H54 (cell line): ENCODE results near the gene ITGA2.

Experiments used
- DNase-seq: peaks from one replicate; pipeline ENCODE4 v3.0.0; 2011; ENCODE audit warnings: low spot score, mixed read lengths; ENCODE audit not compliant: insufficient read length
- FAIRE-seq: peaks from 3 replicates; lab custom pipeline; 2011; peaks lifted over from hg19 to GRCh38; lab: Jason Lieb, UNC
- POLR2A ChIP-seq: IDR thresholded peaks from 2 replicates; pipeline ENCODE4 v1.6.1; 2011; ENCODE audit warnings: low read depth, mild to moderate bottlenecking, low read length

Gene ITGA2

GRCh38 chr5:53039855-53040254 lies 50.7 kb downstream of the ITGA2 start:
- DNase-seq = no peak

GRCh38 chr5:53041071-53041692 lies 52.0 kb downstream of the ITGA2 start:
- FAIRE-seq = no peak
- no peak for TF ChIP-seq POLR2A

More at GRCh38 chr5:53039855-53040254, 50.7 kb downstream of the ITGA2 start:
- FAIRE-seq = no peak
- no peak for TF ChIP-seq POLR2A

DNA sequence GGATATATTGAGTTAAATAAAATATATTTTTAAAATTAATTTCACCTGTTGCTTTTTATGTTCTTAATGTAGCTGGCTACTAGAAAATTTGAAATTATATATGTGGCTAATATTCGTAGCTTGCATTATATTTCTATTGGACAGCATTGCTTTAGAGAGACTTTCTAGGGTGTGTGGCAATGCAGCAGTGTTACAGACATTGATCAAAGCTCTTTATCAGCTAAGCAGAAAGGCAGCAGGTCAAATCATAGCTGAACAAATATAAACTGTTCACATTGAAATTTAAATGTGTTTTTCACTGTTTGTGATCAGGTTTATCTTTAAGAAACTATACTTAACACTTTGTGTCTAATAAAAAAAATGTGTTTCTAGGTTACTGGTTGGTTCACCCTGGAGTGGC lies 52.6 kb downstream of the ITGA2 start:
- TF ChIP-seq POLR2A = no peak
- FAIRE-seq = no peak
- no peak for DNase-seq

More at GRCh38 chr5:53041071-53041692, 52.0 kb downstream of the ITGA2 start:
- DNase-seq = no peak

DNA sequence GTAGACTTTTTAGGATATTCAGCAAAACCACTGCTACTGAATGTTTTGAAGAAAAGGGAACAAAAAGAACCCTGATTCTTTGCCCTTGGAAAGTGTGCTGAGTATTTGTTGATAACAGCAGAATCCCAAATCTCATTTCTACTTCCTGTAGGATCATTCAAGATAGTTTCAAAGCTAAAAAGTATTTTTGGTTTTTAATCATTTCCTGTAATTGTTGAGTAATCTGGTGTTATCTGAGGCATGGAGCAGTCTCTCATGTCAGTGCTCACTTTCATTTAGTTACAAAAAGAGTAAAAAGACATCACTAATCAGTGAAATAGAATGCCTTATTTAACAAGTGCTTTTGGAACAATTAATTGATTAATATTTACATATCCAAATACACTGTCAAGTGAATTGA lies 56.1 kb downstream of the ITGA2 start:
- FAIRE-seq (no peak), DNase-seq (no peak)
- TF ChIP-seq POLR2A = no peak

GRCh38 chr5:53048248-53048647 lies 59.1 kb downstream of the ITGA2 start:
- no peak for FAIRE-seq
- TF ChIP-seq POLR2A = no peak
- DNase-seq = no peak

DNA sequence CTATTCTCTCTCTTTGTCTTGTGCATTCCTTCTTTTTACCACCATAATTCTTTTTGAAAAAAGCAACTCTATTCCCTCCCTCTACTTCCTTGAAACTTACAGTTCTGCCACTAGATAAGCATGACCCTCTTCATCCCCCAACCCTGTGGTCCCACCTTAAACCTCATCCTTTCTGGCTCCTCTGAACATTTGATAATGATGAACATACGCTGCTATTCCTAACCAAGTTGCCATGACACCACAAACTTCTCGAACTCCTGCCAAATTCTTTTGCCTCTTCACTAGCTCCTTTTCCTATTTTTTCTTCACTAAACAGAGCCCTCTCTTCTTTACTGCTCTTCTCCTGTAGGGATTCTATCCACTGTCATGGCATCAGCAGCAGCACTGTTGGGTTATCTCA lies 63.3 kb downstream of the ITGA2 start:
- DNase-seq = no peak
- no peak for FAIRE-seq
- no peak for TF ChIP-seq POLR2A

DNA sequence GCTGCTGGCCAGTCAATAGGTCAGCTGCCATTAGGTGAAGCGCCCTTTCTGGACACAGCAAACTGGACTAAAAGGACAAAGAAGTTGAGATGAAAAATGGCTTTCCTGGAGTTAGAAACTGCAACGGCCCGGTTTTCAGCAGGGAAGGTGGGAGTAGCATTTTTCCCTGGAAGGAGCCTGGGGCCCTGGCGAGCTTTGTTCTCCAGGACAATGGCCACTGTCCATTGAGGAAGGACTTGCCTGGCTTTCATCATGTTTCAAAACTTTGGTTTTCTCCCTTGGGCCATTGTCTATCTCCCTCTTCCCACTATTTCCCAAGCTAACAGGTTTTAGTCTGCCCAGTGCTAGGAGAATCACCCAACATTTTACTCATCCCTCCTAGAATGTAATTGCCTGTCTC lies 64.2 kb downstream of the ITGA2 start:
- no peak for TF ChIP-seq POLR2A
- FAIRE-seq (no peak), DNase-seq (no peak)

DNA sequence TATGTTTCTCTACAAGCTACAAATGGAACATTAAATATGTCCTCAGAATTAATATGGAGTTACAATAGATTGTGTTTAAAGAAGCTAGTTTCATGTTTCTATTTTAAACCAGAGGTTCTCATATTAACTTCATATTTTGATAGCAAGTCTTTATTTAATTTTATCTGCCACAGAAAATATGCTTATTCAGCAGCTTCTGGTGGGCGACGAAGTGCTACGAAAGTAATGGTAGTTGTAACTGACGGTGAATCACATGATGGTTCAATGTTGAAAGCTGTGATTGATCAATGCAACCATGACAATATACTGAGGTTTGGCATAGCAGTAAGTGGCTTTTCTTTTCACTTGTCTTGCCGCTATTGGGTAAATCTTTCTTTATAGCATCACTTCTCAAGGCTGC lies 66.2 kb downstream of the ITGA2 start:
- FAIRE-seq (no peak), DNase-seq (no peak)
- no peak for TF ChIP-seq POLR2A

GRCh38 chr5:53059281-53059680 lies 70.1 kb downstream of the ITGA2 start:
- TF ChIP-seq POLR2A = no peak
- DNase-seq (no peak), FAIRE-seq (no peak)

DNA sequence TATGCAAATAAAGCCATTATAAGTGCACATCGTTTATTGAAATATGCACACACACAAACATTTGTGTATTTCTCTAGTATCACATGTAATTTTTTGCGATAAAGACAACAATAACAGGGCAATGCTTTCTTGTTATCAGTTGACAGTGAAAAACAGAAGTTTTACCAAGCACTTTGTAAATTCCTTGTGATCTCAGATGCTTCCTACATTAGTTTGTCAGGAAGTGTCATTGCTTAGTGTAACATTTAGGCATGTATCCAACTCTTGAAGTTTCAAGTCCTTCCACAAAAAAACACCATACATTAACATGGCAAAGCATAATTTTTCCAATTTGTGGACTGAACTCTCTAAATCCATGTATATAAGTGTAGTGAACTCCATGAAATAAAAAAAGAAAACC lies 74.0 kb downstream of the ITGA2 start:
- TF ChIP-seq POLR2A = no peak
- FAIRE-seq = peak; percentile 62
- DNase-seq = no peak

DNA sequence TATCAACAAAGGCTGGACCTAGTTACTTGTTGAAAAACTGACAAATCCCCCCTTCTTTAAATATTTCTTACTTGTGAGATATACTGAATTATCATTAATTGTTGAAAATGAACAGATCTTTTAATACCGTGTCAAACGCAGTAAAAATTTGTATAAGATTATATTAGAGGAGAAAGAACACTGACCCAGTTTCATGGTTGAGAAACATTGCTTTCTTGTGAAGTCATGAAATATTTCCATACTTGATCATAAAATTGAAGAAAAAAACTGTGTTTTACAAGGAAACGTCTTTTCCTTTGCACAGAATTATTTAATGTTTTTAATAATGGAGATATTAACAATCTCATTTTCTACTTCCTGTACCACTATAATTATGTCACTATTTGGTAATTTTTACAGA lies 74.6 kb downstream of the ITGA2 start:
- FAIRE-seq (no peak), DNase-seq (no peak)
- TF ChIP-seq POLR2A = no peak

- DNase-seq = no peak
- TF ChIP-seq POLR2A = no peak
- FAIRE-seq = no peak
These were observed 76.9 kb downstream of the ITGA2 start for GRCh38 chr5:53066088-53066487.

DNA sequence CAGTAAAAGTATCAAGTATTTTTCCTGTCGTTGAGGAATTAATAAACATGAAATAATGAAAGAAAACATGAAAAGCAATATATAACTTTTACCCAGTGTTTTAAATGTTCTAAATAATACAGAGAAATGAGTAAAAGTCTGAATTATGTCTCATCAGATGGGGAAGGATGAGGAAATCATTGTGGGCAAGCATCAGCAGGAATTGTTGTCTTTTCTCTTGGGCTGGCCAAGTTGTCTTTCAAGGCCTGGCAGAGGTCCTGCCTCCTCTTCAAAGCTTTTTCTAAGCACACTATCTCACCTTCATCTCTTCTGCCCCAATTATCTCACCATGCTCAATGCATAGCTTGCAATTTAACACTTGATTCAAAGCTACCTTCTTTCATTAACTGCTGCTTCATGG lies 78.5 kb downstream of the ITGA2 start:
- FAIRE-seq (no peak), DNase-seq (no peak)
- TF ChIP-seq POLR2A = no peak

- no peak for FAIRE-seq
- DNase-seq = no peak
- no peak for TF ChIP-seq POLR2A
These were observed 79.2 kb downstream of the ITGA2 start for GRCh38 chr5:53068291-53068836.

GRCh38 chr5:53069626-53070025 lies 80.5 kb downstream of the ITGA2 start:
- DNase-seq (peak; percentile 11), FAIRE-seq (peak; percentile 100)
- TF ChIP-seq POLR2A = no peak
